ENCODE results near the gene UBA1.
A peak's percentile ranks its signal among the peaks of the same experiment; 100 is the strongest.

UBA1 gene

GRCh38 chrX:47190445-47191269 lies 3.0 kb upstream of the UBA1 start:
- peak; percentile 92 for DNase-seq

GRCh38 chrX:47191331-47191730 lies 2.3 kb upstream of the UBA1 start:
- DNase-seq = no peak

GRCh38 chrX:47191806-47192401 lies 1.7 kb upstream of the UBA1 start:
- DNase-seq = no peak

- no peak for DNase-seq
Measured at GRCh38 chrX:47194194-47194787, 662 bp downstream of the UBA1 start.

GRCh38 chrX:47196098-47196497 lies 2.5 kb downstream of the UBA1 start:
- no peak for DNase-seq

- DNase-seq = no peak
Measured at GRCh38 chrX:47197526-47197925, 3.9 kb downstream of the UBA1 start.

GRCh38 chrX:47198026-47198686 lies 4.5 kb downstream of the UBA1 start:
- DNase-seq = no peak

- no peak for DNase-seq
Measured at GRCh38 chrX:47198687-47199080, 5.1 kb downstream of the UBA1 start.

- no peak for DNase-seq
Measured at GRCh38 chrX:47199286-47199685, 5.7 kb downstream of the UBA1 start.

GRCh38 chrX:47200385-47201150 lies 6.9 kb downstream of the UBA1 start:
- peak; percentile 31 for DNase-seq

- no peak for DNase-seq
Measured at GRCh38 chrX:47201345-47201944, 7.8 kb downstream of the UBA1 start.

- DNase-seq = no peak
Measured at GRCh38 chrX:47202316-47202715, 8.7 kb downstream of the UBA1 start.

GRCh38 chrX:47202877-47203276 lies 9.2 kb downstream of the UBA1 start:
- no peak for DNase-seq

- DNase-seq = no peak
Measured at GRCh38 chrX:47204970-47205369, 11.3 kb downstream of the UBA1 start.

GRCh38 chrX:47206316-47206715 lies 12.7 kb downstream of the UBA1 start:
- DNase-seq = no peak

- no peak for DNase-seq
Measured at GRCh38 chrX:47208108-47208507, 14.5 kb downstream of the UBA1 start.

GRCh38 chrX:47209508-47210238 lies 16.0 kb downstream of the UBA1 start:
- no peak for DNase-seq

- DNase-seq = no peak
Measured at GRCh38 chrX:47210661-47211425, 17.2 kb downstream of the UBA1 start.

GRCh38 chrX:47212381-47213293 lies 19.0 kb downstream of the UBA1 start:
- DNase-seq = no peak
